ENCODE data around the gene TRHDE.

TRHDE gene

GRCh38 chr12:72521326-72521725, 249.2 kb downstream of the TRHDE start:
- no peak for DNase-seq

DNA sequence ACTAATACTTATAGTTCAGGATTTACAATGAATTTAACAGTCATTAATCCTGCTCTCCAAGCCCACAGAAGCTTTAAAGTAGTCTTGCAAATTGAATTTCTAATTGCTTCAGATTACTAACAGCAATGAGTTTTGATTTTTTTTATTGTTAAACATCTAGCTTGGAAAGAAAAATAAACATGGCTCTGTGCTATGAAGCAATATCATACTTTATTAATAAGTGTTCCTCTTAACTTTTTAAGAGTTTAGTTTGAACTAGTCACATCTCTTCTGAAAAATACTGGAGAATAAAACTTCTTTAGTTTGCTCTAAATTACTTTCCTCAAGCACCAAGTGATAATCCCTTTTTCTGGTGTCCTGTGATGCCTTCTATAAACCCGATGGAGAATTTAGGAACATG, 250.2 kb downstream of the TRHDE start:
- no peak for DNase-seq

DNA sequence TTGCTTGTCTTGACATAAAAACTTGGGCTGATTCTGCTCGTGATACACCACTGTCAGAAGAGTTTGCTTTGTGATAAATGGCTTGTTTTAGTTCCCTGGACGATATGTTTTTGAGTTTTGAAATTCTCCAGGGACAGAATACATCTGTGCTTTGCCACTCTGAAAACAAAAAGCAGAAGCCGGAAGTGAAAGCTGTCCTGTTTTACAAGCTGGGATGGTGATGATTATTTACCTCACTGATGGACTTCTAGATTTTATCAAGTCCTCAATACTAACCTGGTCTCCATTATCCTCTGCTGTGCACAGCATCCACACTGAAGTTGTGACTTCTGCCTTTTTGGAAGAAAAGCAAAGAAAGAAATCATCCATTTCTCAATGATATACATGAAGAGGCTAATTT, 251.6 kb downstream of the TRHDE start:
- no peak for DNase-seq

GRCh38 chr12:72535212-72535990, 263.2 kb downstream of the TRHDE start:
- no peak for DNase-seq

DNA sequence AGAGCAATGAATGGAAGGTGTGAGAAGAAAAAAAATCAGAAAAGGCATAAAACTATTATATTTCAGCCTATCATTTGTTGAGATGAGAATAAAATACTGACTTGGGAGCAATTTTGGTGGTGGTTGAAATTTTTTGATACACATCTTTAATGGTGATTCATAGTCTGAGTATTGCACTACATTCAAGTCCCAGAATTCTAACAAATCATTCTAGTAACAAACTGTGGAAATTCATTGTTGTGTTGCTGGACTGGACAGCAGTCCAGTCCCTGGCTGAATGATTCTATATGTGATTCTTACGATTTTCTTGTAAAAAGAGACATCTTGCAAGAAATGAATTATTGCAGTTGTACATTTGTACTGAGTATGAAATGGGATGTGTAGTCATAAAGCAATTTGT, 268.6 kb downstream of the TRHDE start:
- DNase-seq: no peak

DNA sequence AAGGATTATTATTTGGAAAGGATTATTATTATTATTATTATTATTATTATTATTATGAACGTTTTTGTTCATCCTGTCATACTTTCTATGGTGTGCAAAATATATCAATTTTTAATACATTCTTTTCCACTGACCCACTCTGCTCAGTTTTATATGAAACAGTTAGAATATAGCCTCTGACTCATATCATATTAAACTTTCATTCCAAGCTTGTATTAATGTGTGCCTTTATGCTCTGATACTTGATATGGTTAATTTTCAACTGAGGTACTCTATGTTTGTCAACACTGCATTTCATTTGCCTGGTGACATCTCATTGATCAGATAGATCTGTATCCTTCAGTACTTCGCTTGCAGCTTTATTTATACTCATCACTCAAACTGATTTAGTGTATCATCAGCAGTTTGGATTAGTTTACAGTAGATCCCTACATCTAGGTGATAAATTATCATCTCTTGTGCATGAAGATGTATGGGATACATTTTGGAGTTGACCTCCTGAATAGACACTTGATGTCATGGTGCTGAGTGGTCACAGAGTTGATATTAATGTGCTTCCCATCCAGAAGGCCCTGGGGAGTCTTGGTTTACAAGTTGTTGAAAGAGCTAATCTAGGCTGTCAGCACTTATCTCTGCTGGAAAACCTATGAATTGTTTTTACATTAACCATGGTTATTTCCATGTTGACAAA, 271.8 kb downstream of the TRHDE start:
- peak; percentile 18 for DNase-seq

- DNase-seq: no peak
Observed at GRCh38 chr12:72546106-72546505, 273.9 kb downstream of the TRHDE start.

GRCh38 chr12:72547573-72547972, 275.4 kb downstream of the TRHDE start:
- no peak for DNase-seq

GRCh38 chr12:72549184-72549583, 277.0 kb downstream of the TRHDE start:
- no peak for DNase-seq

GRCh38 chr12:72560003-72560769, 288.0 kb downstream of the TRHDE start:
- no peak for DNase-seq

GRCh38 chr12:72570601-72571000, 298.4 kb downstream of the TRHDE start:
- DNase-seq: no peak

DNA sequence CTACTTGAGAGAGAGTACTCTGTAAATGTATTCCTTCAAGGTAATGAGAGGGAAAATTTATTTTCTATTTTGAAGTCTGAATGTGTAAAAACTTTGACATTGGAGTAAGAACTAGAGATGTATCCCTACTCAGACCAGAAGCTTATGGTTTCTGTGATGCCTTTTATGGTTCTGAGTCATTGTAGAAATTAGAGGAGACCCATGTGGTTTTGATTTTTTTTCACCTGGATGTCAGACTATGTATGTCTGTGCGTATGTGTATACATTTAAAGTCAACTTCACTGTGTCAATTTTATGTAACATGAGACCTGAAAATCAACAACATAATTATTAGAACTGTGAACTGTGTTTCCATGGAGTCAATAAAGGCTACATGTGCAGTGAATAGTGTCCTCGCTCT, 302.0 kb downstream of the TRHDE start:
- DNase-seq: peak; percentile 72

DNA sequence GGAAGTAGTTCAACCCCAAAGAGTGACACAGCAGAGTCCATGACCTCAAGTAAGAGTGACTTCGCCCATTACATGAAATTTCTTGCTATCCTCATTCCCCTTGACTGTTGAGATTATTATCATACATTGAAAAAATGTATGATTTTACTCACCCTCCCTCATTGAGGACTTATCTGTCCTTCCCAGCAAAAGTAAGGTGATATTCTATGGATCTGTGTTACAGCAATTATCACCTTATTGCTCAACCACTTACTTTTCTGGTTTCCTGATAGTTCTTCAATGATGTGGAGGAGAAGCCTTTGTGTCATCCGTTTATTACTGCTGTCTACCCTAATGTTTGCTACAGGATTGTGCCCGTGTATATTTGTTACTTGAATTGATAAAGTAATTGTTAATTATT, 306.2 kb downstream of the TRHDE start:
- no peak for DNase-seq

DNA sequence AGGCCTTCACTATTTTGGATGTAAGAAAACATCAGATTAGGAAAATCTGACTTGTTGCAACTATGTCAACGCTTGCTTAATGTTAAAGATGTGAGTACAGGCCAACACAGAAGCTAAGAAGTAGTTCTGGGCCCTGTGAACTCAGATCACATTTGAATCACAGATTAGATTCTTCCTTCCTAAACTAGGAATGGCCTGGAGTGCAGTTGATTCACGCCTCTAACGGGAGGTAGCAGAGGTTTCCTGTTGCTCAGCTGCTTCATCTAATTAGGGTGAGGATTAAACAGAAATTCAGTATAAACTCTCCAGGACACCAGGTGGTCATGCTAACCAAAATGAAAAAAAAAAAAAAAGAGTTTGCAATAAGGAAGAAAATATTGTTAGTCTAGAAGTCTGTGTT, 314.3 kb downstream of the TRHDE start:
- DNase-seq: no peak

GRCh38 chr12:72602581-72602980, 330.4 kb downstream of the TRHDE start:
- no peak for DNase-seq

DNA sequence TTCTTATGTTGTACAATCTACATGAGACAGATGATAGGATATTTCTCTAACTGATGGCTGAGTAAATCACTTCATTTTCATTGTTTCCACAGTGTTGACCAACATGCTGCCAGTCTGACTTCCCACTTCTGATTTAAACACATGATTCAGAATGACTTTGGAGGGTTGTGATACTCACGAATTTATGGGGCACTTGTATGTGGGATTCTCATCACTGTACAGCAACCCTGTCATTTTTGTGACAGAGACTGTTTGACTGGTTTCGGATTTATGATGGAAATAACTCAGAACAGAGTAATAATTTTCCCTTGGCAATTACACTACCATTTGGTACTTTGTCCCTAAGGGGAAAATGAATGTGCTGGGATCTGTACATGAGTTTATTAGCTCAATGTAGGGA, 333.8 kb downstream of the TRHDE start:
- no peak for DNase-seq

GRCh38 chr12:72610342-72610741, 338.2 kb downstream of the TRHDE start:
- peak; percentile 90 for DNase-seq

DNA sequence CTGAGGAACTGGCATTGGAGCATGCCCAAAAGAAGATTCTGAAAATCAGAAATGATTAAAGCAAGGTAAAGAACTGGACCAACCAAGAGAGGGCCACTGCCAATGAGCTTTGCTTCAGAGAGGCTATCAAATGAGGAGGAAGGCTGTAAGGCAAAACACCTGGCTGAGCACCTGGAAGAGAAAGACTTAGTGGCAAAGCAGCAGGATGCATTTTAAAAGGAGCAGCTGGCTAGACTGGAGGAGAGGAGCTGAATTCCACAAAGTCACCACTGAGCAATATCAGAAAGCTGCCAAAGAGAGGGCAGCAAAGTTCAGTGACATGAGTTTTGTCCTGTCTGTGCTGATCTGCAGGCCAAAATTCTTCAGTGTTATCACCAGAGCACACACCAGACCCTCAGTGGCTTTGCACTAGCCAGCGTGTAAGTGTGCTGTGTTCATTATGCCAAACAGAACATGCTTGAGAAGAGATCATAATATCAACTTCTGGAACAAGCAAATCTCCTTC, 338.7 kb downstream of the TRHDE start:
- peak; percentile 82 for DNase-seq

- peak; percentile 24 for DNase-seq
Observed at GRCh38 chr12:72612171-72612570, 340.0 kb downstream of the TRHDE start.

GRCh38 chr12:72618764-72619163, 346.6 kb downstream of the TRHDE start:
- no peak for DNase-seq

DNA sequence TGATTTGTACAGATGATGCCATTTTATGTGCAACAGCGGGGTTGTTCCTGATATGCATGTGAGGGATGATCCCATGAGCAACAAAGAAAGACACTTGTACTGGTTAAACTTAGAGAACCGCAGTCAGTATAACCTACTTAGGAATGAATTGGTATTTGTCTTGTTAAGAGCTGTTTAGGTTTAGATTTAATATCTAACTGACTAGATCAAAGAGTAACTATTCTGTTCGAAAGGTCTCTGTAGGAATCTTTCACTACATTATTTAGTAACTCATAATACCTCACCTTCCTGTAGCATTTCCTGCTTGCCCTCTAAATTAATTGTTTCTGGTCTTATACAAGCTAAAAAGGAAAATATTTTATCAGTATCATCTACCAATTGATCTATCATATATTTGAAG, 350.4 kb downstream of the TRHDE start:
- DNase-seq: no peak

GRCh38 chr12:72631926-72632685, 359.9 kb downstream of the TRHDE start:
- no peak for DNase-seq

DNA sequence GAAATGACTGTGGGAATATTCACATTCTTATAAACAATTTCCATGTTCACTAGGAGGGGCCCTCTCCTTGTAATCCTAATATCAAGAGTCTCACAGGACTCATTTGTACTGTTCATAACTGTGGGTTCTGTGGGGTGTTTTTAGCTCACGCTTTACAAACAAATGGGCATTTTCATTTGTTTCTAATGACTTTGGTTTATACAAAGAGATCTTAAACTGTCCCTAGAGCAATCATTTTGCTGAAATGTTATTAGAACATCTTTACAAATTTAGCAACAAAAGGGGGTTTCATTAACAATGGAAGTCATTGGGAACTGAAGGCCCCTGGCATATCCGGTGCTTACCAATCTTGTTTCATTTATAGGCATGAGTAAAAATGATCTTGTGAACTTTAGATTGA, 370.5 kb downstream of the TRHDE start:
- no peak for DNase-seq

Measured in NCI-H510A treated with DMSO at 0.1 percent for 48 hours (cell line).